8988T (cell line): ENCODE measurements around the gene ITGAX.
"Not testable (repeated sequence)": the region's sequence is repeated elsewhere in the genome, so short reads cannot be mapped to it uniquely, and the experiment has no call there.

Experiments
- DNase-seq: peaks from one replicate; pipeline ENCODE4 v3.0.0; 2011

The ITGAX gene

DNA sequence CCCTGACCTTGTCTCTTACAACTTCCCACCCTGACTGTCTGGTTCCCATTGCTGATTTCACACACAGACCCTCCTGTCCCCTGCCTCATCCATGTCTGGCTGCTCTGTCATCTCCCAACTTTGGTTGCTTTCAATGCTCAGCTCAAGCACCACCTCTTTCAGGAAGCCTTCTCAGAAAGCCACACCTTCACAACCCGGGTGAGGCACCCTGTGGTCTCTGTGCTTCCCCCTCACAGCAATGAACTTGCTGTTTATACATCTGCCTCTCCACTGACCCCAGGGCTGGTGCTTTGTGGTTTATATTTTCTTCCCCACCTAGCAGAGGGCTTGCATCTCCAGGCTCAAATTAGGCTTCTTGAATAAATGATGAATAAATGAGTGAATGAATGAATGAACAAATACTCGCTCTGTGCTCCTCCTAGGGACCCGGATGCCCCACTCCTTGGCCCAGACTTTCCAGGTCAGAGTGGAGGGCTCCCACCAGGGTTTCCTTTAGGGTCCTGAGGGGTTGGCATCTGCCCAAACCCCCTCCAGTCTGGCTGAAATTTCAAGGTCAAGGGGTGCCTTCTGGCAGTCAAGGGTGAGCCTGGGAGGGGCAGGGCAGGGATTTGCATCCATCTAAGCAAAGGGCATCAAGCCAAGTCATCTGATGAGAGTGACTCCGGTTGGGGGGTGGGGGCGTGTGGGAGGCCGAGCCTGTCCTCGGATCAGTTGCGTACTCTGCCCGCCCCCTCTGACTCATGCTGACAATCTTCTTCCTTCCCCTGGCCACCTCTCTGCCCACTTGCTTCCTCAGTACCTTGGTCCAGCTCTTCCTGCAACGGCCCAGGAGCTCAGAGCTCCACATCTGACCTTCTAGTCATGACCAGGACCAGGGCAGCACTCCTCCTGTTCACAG lies at the start of gene ITGAX:
ITGAX (plus strand) TSS at position 783 of the 898 bp plus-strand sequence; CDS start at position 862, 79 bp downstream.
- DNase-seq = no peak

DNA sequence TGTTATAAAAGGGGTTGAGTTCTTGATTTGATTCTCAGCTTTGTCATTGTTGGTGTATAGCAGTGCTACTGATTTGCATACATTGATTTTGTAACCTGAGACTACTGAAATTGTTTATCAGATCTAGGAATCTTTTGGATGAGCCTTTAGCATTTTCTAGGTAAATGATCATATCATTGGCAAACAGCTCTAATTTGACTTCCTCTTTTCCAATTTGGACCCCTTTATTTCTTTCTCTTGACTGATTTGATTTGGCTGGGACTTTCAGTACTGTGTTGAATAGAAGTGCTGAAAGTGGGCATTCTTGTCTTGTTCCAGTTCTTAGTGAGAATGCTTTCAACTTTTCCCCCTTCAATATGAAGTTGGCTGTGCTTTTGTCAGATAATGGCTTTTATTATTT lies 49.8 kb upstream of the ITGAX start:
- DNase-seq = no peak

DNA sequence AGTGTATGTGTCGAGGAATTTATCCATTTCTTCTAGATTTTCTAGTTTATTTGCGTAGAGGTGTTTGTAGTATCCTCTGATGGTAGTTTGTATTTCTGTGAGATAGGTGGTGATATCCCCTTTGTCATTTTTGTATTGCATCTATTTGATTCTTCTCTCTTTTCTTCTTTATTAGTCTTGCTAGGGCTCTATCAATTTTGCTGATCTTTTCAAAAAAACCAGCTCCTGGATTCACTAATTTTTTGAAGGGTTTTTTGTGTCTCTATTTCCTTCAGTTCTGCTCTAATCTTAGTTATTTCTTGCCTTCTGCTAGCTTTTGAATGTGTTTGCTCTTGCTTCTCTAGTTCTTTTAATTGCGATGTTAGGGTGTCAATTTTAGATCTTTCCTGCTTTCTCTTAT lies 46.6 kb upstream of the ITGAX start:
- not testable (repeated sequence) for DNase-seq

DNA sequence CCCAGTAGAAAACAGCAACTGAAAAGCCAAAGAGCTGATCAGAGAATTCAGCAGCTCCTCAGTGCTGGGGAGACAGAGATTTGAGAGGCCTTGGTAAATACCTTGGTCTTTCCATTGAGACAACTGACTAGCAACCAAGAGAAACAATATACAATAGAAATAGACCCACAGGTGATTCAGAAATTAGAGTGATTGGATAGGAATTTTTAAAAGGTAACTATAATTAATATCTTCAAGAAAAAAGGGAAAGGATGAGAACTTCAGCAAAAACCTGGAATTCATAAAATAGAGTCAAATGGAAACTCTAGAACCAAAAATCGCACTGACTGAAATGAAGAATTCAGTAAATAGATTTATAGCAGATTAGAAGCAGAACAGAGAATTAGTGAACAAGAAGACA lies 32.5 kb upstream of the ITGAX start:
- no peak for DNase-seq

DNA sequence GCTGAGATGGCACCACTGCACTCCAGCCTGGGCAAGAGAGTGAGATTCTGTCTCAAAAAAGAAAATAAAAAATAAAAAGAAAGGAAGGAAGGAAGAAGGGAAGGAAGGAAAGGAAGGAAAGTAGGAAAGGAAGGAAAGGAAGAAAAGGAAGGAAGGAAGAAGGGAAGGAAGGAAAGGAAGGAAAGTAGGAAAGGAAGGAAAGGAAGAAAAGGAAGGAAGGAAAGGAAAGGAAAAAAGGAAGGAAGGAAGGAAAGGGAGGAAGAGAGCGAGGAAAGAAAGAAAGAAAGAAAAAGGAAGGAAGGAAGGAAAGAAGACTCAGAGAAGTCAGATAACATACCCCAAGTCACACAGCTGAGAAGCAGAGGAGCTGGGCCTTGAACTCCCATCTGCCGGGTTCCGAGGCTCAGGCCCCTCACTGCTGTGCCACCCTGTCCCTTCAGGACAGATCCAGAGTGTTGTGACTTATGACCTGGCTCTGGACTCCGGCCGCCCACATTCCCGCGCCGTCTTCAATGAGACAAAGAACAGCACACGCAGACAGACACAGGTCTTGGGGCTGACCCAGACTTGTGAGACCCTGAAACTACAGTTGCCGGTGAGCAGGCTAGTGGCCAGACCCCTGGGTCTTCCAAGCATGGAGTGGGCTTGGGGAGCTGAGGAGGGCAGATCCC lies 30.9 kb upstream of the ITGAX start:
- no peak for DNase-seq

DNA sequence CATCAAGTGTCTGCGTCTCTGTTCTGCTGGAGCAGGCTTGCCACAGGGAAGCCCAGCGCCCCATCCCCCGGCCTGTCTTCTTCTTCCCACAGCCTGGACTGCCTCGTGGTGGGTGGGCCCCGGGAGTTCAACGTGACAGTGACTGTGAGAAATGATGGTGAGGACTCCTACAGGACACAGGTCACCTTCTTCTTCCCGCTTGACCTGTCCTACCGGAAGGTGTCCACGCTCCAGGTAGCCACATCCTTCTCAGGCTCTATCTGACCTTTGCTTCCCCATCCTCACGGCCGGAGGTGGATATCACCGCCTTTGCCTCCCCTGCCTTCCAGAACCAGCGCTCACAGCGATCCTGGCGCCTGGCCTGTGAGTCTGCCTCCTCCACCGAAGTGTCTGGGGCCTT lies 29.8 kb upstream of the ITGAX start:
- DNase-seq = no peak

DNA sequence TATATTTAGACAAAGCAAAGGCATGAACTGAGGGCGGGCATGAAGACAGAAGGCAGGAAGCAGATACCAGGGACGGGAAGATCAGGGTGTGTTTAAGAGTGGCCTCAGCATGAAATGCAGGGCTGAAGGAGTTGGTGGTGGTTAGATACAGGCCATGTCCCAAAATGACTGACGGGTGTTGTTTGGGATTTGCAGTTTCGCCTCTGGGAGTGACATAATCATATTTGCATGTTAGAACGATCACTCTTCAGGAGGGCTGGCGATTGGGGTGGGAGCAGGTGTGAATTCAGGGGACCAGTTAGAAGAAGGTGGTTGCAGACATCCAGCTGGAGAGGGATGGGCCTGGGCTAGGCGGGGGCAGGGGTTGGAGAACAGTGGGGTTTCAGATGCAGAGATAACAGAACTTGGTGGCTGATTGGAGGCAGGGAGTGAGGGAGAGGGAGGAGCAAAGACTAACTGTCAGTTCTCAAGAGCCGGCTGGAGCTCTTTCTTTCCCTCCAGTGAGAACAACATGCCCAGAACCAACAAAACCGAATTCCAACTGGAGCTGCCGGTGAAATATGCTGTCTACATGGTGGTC lies 27.2 kb upstream of the ITGAX start:
- no peak for DNase-seq

DNA sequence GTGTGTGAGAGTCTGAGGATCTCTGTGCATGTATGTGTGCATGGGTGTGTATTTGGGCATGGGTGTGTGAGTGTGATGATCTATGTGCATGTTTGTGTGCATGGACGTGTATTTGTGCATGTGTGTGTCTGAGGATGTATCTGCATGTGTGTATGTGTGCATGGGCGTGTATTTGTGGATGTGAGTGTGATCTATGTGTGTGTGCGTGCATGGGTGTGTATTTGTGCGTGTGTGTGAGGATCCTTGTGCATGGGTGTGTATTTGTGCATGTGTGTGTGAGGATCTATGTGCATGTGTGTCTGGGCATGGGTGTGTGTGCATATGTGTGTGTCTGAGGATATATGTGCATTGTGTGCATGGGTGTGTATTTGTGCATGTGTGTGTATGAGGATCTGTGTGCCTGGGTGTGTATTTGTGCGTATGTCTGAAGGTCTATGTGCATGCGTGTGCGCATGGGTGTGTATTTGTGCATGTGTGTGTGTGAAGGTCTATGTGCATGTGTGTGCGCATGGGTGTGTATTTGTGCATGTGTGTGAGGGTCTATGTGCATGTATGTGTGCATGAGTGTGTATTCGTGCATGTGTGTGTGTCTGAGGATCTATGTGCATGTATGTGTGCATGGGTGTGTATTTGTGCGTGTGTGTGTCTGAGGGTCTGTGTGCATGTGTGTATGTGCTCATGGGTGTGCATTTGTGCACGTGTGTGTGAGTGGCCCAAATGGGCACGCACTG lies 26.5 kb upstream of the ITGAX start:
- DNase-seq = no peak

DNA sequence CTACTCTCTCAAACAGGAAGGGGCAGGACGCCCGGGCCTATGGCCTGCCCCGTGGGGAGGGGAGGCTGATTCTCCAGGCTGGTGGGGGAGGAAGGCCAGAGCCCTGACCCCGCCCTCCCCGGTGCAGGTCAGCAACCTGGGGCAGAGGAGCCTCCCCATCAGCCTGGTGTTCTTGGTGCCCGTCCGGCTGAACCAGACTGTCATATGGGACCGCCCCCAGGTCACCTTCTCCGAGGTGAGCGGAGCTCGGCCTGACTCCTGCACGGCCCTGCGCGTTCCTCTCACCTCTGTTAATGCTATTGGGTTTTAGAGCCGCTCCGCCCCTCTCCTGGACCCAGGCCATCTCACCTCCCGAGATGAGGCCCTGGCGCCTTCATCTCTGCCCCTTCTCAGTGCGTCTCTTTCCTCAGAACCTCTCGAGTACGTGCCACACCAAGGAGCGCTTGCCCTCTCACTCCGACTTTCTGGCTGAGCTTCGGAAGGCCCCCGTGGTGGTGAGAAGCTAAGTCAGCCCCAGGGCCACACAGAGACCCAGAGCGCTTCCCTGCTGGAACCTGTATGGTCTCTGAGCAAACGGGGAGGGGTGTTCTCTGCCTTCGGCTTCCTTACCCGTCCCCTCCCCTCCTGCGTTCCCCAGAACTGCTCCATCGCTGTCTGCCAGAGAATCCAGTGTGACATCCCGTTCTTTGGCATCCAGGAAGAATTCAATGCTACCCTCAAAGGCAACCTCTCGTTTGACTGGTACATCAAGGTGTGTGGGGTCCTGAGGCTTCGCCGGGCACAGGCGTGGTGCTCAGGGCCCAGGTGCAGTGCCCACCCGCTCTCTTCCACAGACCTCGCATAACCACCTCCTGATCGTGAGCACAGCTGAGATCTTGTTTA lies 25.1 kb upstream of the ITGAX start:
- no peak for DNase-seq

DNA sequence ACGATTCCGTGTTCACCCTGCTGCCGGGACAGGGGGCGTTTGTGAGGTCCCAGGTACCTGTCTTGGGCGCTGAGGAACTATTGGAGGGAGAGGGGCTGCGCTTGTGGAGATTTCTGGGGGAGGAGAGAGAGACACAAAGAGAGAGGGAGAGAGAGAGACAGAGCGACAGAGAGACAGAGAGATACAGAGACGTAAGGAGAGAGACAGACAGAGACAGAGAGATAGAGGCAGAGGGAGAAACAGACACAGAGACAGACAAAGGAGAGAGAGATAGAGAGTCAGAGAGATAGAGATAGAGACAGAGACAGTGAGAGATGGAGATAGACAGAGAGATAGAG lies 24.5 kb upstream of the ITGAX start:
- DNase-seq = no peak

DNA sequence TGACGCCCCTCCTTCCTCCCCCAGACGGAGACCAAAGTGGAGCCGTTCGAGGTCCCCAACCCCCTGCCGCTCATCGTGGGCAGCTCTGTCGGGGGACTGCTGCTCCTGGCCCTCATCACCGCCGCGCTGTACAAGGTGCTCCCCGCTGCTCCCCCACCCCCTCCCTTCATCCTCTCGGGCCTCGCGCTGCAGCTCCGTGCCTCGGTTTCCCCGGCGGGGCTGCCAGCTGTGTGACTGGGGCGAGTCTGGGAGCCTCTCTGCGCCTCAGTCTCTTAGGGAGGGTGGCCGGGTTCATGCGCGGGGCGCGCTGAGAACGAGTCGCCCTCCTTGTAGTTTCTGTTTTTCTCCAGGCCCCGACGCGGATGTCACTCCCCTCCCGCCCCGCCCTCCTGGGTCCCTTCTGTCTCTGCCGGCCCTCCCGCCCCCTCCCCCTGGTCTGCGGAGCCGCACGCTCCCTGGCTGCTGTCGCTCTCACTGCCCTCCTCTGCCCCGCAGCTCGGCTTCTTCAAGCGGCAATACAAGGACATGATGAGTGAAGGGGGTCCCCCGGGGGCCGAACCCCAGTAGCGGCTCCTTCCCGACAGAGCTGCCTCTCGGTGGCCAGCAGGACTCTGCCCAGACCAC lies 23.7 kb upstream of the ITGAX start:
- DNase-seq = no peak

DNA sequence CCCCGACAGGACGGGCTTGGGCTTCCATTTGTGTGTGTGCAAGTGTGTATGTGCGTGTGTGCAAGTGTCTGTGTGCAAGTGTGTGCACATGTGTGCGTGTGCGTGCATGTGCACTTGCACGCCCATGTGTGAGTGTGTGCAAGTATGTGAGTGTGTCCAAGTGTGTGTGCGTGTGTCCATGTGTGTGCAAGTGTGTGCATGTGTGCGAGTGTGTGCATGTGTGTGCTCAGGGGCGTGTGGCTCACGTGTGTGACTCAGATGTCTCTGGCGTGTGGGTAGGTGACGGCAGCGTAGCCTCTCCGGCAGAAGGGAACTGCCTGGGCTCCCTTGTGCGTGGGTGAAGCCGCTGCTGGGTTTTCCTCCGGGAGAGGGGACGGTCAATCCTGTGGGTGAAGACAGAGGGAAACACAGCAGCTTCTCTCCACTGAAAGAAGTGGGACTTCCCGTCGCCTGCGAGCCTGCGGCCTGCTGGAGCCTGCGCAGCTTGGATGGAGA lies 23.1 kb upstream of the ITGAX start:
- DNase-seq = no peak

DNA sequence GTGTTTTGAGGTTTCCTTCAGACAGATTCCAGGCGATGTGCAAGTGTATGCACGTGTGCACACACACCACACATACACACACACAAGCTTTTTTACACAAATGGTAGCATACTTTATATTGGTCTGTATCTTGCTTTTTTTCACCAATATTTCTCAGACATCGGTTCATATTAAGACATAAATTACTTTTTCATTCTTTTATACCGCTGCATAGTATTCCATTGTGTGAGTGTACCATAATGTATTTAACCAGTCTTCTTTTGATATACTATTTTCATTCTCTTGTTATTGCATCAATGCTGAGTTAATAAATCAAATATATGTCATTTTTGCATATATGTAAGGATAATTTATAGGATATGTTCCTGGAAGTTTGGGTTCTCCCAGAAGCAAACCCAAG lies 22.4 kb upstream of the ITGAX start:
- no peak for DNase-seq

DNA sequence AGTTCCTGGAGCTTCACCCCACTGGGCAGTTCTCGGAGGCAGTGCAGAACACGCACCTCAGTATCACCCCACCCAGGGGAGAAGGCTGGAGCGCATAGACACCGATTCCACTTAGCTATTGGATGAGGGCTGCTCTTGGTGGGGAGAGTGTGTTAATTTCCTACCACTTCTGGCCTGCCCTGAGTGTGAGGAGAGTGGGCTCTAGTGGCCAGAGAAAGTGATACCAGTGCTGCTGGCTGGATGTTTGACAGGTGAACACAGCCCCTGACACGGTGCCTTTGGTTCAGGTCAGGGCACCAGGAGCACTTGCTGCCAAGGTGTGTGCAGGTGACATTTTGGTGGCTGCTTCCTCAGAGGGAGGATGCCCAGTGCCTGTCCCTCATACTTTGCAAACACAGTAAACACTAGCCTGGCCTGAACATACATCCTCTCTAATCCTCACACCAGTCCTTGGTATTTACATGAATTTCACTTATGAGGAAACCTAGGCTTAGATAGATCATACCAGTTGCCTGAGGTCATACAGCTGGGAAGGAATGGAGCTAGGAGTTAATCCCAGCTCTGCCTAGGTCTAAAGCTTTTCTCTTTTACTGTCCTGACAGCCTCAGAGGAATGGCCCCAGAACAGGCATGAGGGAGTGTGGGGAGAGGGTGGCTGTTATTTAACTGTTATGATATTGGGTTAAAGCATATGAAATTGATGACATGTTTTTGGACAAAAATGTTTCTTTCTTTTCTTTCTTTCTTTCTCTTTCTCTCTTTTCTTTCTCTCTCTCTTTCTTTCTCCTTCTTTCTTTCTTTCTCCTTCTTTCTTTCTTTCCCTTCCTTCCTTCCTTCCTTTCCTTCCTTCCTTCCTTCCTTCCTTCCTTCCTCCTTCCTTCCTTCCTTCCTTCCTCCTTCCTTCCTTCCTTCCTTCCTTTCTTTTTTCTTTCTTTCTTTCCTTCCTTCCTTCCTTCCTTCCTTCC lies 21.0 kb upstream of the ITGAX start:
- DNase-seq = no peak

DNA sequence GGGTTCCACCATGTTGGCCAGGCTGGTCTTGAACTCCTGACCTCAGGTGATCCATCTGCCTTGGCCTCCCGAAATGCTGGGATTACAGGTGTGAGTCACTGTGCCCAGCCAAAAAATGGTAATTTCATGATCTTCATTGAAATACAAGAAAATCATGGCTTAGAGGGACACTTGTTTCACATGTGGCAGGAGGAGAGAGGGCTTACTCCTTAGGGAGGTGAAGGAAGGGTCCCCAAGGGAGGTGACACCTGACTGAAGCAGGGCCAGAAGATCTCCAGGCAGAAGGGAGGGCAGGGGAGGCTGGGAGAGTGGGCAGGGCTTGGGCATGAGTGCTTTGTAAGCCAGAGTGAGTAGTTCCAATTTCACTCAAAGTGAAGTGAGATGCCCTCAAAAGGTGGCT lies 20.0 kb upstream of the ITGAX start:
- no peak for DNase-seq

DNA sequence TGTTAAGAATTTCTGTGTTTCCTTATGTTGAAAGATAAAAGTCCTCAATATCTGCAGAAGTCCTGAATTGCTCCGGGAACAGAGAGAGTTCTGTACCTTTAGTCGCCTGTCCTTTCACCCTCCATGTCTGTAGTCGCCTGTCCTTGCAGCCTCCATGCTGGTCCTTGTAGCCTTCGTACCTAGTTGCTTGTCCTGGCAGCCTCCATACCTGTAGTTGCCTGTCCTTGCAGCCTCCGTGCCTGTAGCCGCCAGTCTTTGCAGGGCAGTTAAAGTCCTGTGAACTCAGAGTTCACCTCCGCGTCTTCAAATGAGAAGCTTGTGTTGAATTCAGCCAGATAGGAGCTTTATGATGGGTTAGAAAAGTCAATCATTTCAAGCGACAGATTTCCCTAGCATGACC lies 19.5 kb upstream of the ITGAX start:
- no peak for DNase-seq

DNA sequence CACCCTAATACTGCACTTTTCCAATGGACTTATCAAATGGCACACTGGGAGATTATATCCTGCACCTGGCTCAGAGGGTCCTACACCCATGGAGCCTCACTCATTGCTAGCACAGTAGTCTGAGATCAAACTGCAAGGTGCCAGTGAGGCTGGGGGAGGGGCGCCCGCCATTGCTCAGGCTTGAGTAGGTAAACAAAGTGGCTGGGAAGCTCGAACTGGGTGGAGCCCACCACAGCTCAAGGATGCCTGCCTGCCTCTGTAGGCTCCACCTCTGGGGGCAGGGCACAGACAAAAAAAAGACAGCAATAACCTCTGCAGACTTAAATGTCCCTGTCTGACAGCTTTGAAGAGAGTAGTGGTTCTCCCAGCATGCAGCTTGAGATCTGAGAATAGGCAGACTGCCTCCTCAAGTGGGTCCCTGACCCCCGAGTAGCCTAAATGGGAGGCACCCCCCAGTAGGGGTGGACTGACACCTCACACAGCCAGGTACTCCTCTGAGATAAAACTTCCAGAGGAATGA lies 16.8 kb upstream of the ITGAX start:
- DNase-seq = not testable (repeated sequence)

DNA sequence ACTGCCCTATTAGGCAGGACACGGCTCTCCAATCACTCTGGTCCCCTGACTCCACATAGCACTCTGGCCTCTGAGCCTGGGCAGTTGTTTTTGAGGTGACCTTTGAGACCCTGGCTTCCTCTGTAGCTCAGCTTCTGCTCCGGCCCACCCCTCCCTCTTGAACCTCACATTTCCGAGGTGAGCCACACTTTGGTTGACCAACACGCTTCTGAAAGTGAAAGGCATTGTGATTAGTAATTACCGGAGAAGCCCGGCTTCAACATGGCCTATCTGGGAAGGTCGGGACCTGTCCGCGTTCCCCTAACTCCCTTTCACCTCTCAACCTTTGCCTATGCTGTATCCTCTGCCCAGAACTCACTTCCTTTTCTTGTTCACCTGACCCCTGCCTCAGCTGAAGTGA lies 10.3 kb upstream of the ITGAX start:
- no peak for DNase-seq

DNA sequence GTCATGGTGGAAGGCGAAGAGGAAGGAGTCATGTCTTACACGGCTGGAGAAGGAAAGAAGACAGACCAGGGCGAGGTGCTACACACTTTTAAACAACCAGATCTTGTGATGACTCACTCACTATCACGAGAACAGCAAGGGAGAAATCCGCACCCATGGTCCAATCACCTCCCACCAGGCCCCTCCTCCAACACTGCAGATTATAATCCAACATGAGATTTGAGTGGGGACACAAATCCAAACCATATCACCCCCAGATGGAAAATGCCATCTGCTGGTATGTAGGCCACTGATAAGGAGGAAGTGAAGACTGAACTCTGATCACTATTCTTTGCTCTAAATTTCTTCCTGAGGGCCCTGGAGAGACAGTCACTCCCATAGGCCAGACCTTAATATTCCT lies 7.5 kb upstream of the ITGAX start:
- no peak for DNase-seq

DNA sequence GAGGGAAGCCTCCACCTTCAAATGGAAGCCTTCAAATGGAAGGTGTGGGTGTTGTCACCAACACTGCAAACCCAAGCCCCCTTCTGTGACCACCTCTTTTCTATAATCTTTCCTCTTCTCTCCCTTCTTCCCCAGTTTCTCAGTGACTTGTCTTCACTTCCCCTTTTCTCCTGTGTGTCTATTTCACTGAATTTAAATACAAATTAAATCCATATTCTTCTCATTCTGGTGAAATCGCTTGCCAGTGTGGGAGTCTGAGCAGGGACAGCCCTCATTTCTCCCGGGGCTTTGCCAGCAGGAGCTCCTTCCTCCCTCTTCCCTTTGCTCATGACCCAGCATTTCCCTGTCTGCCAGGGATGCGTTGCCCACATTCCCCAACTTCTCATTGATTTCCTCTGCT lies 6.4 kb upstream of the ITGAX start:
- DNase-seq = no peak
